NCI-H446 (cell line): ENCODE measurements around the gene FAM76B.
A peak's percentile ranks its signal among the peaks of the same experiment; 100 is the strongest.

Source experiments
- DNase-seq, 2 experiments: peaks; one replicate each; lab custom pipeline; 2025; lab: John Stamatoyannopoulos, UW

The FAM76B gene

DNA sequence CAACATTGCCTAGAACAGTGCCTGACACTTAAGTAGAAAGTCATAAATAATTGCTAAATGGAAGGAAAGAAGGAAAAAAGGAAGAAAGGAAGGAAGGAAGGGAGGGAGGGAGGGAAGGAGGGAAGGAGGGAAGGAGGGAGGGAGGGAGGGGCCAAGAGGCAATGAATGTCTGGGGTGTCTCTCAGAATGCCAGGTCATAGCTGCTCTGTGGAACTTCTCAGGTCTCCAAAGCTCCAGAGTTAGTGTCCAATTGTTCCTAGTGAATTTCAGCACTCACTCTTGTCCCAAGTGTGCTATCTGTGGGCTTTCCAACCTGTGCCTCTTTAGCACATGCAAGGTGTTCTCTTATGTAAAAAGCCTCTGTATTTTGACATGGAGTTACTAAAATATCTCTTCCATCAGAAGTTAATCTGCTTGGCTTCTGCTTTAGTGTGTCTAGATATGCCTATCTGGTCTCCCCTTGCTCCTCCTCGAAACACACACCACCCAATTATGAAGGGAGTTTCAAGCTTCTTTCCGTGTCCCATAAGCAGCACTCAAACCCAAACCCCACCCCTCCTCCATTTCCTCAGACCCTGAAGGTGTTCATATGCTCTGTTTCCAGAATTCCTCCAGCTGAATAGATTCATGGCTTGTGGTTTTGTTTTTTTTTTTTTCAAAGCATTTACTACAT is 56.5 kb downstream of the FAM76B start:
- no peak for DNase-seq

GRCh38 chr11:95729462-95729861 is 60.1 kb downstream of the FAM76B start:
- DNase-seq = no peak

DNA sequence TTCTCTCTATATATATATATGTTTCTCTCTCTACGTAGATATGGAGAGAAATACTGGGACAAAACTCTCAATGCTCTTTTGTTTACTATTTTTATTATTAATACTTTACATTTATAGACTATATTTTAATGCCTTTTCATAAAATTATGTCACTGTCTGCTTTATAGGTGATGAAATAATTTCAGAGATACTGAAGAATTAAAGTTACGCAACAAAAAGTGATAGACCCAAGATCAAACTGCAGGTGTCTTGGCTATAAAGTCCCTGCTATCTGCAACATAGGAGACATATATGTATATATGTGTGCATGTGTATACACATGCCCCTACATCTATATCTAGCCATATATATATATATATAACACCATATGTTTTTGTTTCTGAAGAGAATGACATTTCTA is 60.8 kb downstream of the FAM76B start:
- DNase-seq = no peak

DNA sequence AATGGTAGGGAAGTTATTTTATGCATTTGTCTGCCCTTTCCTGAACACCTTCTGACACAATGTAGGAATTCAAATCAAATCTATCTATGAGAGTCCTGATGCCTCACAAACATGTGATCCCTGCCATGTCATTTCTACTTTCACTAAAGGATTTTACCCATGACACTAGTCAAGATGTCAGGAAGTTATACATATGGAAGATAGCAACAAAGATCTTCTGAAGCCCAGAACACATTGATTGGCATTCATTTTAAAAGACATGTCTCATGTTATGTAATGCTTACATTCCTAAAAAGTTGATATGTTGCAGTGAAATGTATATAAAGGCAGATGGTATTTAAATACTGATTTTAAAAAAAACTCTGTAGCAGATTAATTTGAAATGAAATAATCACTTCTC is 61.5 kb downstream of the FAM76B start:
- DNase-seq = no peak

GRCh38 chr11:95727620-95728019 is 62.0 kb downstream of the FAM76B start:
- DNase-seq = peak; percentile 75 to 94

- DNase-seq = no peak
Measured at GRCh38 chr11:95727111-95727510, 62.5 kb downstream of the FAM76B start.

DNA sequence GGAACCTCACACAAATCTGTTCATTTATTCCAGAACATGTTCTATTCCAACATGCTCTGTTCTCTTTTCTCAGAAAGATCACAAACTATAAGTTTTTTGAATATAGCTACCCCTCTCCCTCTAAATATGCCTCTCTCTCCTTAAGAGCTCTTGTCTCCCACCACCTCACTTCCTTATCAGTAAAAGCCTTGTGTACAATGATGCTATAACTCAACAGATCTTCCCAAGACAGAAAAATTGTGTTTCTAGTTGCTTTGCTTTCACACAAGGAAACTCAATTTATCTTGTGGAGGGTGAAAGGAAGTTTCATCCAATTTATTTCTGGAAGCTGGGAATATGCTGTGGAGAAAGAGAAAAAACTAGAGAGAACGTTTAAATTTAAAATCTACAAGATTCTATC is 64.4 kb downstream of the FAM76B start:
- DNase-seq = no peak

GRCh38 chr11:95723361-95723942 is 66.1 kb downstream of the FAM76B start:
- DNase-seq = peak in 1 of 2 experiments; percentile 45

GRCh38 chr11:95720195-95720594 is 69.4 kb downstream of the FAM76B start:
- DNase-seq = no peak
